Fibroblast of lung (primary cell): ENCODE measurements around the gene TNFRSF18. TPM values are rescaled to one million over a fixed set of nuclear protein-coding genes. Genes with fewer than 3 reads are reported as not detected.

ENCODE experiments used
- DNase-seq, 2 donors: peaks; one replicate each; pipeline versions ENCODE4 v3.0.0 to v3.0.0-alpha.2; 2010; ENCODE audit warnings: low read depth in 2 of 2
- H2AFZ ChIP-seq: 2 replicates; pipeline ENCODE4 v1.5.1; 2012; ENCODE audit warnings: low read length, control low read depth, inconsistent platforms
- H3K27ac ChIP-seq: 2 replicates; pipeline ENCODE4 v1.5.1; 2011; ENCODE audit warnings: low read length, control low read depth; ENCODE audit not compliant: insufficient read depth
- H3K27me3 ChIP-seq: 2 replicates; pipeline ENCODE4 v1.5.1; 2011; ENCODE audit warnings: mild to moderate bottlenecking, low read length; ENCODE audit not compliant: control insufficient read depth, insufficient read depth
- H3K36me3 ChIP-seq: 2 replicates; pipeline ENCODE4 v1.5.1; 2011; ENCODE audit warnings: low read length; ENCODE audit not compliant: control insufficient read depth, insufficient read depth
- H3K4me1 ChIP-seq: 2 replicates; pipeline ENCODE4 v1.5.1; 2011; ENCODE audit warnings: low read length; ENCODE audit not compliant: control insufficient read depth, insufficient read depth; ENCODE audit errors: extremely low read depth
- H3K4me2 ChIP-seq: 2 replicates; pipeline ENCODE4 v1.5.1; 2011; ENCODE audit warnings: low read length, control low read depth; ENCODE audit not compliant: insufficient read depth; ENCODE audit errors: extremely low read depth
- H3K4me3 ChIP-seq, 4 experiments: fragments of 200-600 bp in 1 of 4; sonication (generic) in 1 of 4; replicated peaks in 1 of 4; 2 replicates each; pipeline ENCODE4 v1.5.1; 2011 to 2016; ENCODE audit warnings: low read length in 4 of 4, low read depth in 3 of 4, mild to moderate bottlenecking in 3 of 4, control low read depth in 2 of 4, inconsistent platforms in 1 of 4, mixed read lengths in 1 of 4; ENCODE audit not compliant: insufficient read depth in 1 of 4; ENCODE audit errors: control extremely low read depth in 1 of 4
- H3K79me2 ChIP-seq: 2 replicates; pipeline ENCODE4 v1.5.1; 2012; ENCODE audit warnings: mild to moderate bottlenecking, low read length, inconsistent platforms; ENCODE audit not compliant: control insufficient read depth, insufficient read depth
- H3K9ac ChIP-seq: 2 replicates; pipeline ENCODE4 v1.5.1; 2011; ENCODE audit warnings: mild to moderate bottlenecking, low read length, control low read depth; ENCODE audit not compliant: insufficient read depth
- H3K9me3 ChIP-seq: 2 replicates; pipeline ENCODE4 v1.5.1; 2012; ENCODE audit warnings: low read depth, low read length; ENCODE audit not compliant: control insufficient read depth, insufficient read depth
- H4K20me1 ChIP-seq: 2 replicates; pipeline ENCODE4 v1.5.1; 2011; ENCODE audit warnings: low read length; ENCODE audit not compliant: control insufficient read depth, insufficient read depth; ENCODE audit errors: extremely low read depth
- CTCF ChIP-seq, 2 donors: IDR thresholded peaks in 1 of 2; conservative IDR thresholded peaks in 1 of 2; 1 replicate in 1 of 2; 2 replicates in 1 of 2; pipeline ENCODE4 v1.5.1; 2011 to 2012; ENCODE audit warnings: low read length in 2 of 2, control low read depth in 1 of 2, inconsistent platforms in 1 of 2, low read depth in 1 of 2, mild to moderate bottlenecking in 1 of 2
- EZH2 ChIP-seq: IDR thresholded peaks from 2 replicates; pipeline ENCODE4 v1.5.1; 2012; ENCODE audit warnings: low read length, control low read depth, mild to moderate bottlenecking; ENCODE audit errors: missing control alignments
- polyA plus RNA-seq, 2 donors: library from polyadenylated mRNA; depleted of rRNA in 1 of 2; stranded (reverse) in 1 of 2; unstranded in 1 of 2; fragments of >200 nt; gene quantifications; 2 replicates each; pipeline ENCODE4 v1.2.1, GENCODE V29; 2011 to 2012; ENCODE audit warnings: missing spikeins in 1 of 2
- total RNA-seq: library from RNA; depleted of rRNA; stranded (reverse); fragments of >200 nt; gene quantifications from 2 replicates; pipeline ENCODE4 v1.2.1, GENCODE V29; 2014

TNFRSF18 gene
- total and polyA plus RNA-seq, 2 donors (not counting 1 experiment from before 2014, with no cell fraction given): 1.3 TPM; not detected in 1

GRCh38 chr1:1205769-1206375, 520 bp downstream of the TNFRSF18 start:
- H4K20me1 ChIP-seq: no peaks in the 10 kb centered on the region
- no peak overlapping the region for H3K27ac ChIP-seq
- H3K36me3 ChIP-seq: no peaks in the 10 kb centered on the region
- no peak overlapping the region for H3K4me3 ChIP-seq
- no peak overlapping the region for H3K9ac ChIP-seq
- H2AFZ ChIP-seq: no peak overlapping the region
- H3K9me3 ChIP-seq: no peaks in the 10 kb centered on the region
- no peak for DNase-seq
- H3K4me1 ChIP-seq: peaks cover 6% of the 10 kb centered on the region
- no peaks in the 10 kb centered on the region for H3K27me3 ChIP-seq
- TF ChIP-seq EZH2: peak; percentile 12
- no peak for TF ChIP-seq CTCF (conservative IDR thresholded peaks at IDR 0.05 in 1 of 2, IDR thresholded peaks at IDR 0.05 in 1 of 2; ENCODE audit: low read depth in 1 of 2, low read length in 2 of 2)
- H3K4me2 ChIP-seq: no peak overlapping the region
- H3K79me2 ChIP-seq: no peaks in the 10 kb centered on the region

DNA sequence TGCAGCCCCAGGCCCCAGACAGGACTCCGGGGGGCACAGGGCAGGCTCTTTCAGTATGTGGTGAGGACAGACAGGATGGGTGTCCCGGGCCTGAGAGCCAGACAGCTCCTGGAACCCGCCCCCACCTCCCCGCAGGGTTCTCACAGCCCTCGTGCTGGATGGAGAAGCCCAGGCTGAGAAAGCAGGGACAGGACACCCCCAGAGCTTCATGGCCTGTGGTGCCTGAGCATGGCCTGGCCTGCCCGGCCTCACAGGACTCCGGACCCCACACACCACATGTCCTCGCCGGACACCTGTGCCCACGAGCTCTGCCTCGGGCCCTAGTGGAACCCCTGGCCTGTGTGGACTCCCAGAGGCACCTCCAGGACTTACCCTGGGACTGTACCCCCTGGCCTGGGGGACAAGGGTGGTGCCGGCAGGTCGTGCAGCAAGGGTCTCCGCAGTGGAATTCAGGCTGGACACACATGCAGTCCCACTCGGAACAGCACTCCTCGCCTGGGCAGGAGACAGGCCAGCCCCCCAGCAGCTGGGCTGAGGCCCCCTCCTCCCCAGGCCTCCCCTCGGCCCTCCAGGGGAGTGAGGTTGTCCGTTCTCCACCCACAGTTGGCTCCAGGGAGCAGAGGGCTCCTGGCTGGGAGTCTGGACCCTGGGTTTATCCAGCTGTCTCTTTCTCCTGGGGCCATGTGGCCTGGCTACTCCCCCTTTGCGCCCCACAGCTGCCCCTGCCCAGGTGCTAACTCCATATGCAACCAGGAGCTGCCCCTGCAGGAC, 1.2 kb downstream of the TNFRSF18 start:
- Histone ChIP-seq H3K4me1 (peaks cover 6% of the 10 kb centered on the region), H3K27ac (no peak overlapping the region), H3K79me2 (no peaks in the 10 kb centered on the region), H3K36me3 (no peaks in the 10 kb centered on the region), H3K4me3 (no peak overlapping the region), H3K4me2 (no peak overlapping the region), H3K9me3 (no peaks in the 10 kb centered on the region), H4K20me1 (no peaks in the 10 kb centered on the region), H2AFZ (no peak overlapping the region), H3K9ac (no peak overlapping the region), H3K27me3 (no peaks in the 10 kb centered on the region)
- DNase-seq: no peak
- no peak for TF ChIP-seq EZH2
- TF ChIP-seq CTCF (conservative IDR thresholded peaks at IDR 0.05 in 1 of 2, IDR thresholded peaks at IDR 0.05 in 1 of 2; ENCODE audit: low read depth in 1 of 2, low read length in 2 of 2): no peak

DNA sequence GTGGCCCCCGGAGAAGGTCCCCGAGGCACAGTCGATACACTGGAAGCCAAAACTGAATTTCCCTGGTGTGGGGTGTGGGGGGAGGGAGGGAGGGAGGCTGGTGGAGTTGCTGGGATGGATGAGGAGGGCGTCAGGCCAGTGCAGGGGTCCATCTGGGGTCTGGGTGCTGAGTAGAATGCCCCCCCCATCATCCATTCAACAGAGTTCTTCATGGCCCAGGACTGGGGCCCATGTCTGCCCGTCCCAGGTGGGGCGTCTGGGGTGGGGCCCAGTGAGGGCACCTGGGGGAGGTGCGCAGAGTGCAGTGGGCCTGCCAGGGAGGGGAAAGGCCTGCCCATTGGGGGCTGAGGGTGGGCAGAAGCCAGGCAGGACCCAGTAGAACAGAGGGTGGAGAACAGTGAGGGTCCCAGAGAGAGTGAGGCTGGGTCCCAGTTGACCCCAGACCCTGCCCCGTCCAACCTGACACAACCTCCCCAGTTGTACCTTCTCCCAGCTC, 1.9 kb downstream of the TNFRSF18 start:
- H3K4me3 ChIP-seq: no peak overlapping the region
- no peak overlapping the region for H3K9ac ChIP-seq
- H4K20me1 ChIP-seq: no peaks in the 10 kb centered on the region
- H3K4me2 ChIP-seq: no peak overlapping the region
- DNase-seq: no peak
- no peaks in the 10 kb centered on the region for H3K9me3 ChIP-seq
- H3K4me1 ChIP-seq: peaks cover 6% of the 10 kb centered on the region
- no peaks in the 10 kb centered on the region for H3K27me3 ChIP-seq
- H3K27ac ChIP-seq: no peak overlapping the region
- H3K36me3 ChIP-seq: no peaks in the 10 kb centered on the region
- H3K79me2 ChIP-seq: no peaks in the 10 kb centered on the region
- TF ChIP-seq CTCF (conservative IDR thresholded peaks at IDR 0.05 in 1 of 2, IDR thresholded peaks at IDR 0.05 in 1 of 2; ENCODE audit: low read depth in 1 of 2, low read length in 2 of 2) (no peak), EZH2 (no peak)
- H2AFZ ChIP-seq: no peak overlapping the region
